Globus pallidus (tissue), 1 donor: ENCODE results near the gene MAMDC2.

Experiments
- DNase-seq: peaks from one replicate; pipeline ENCODE4 v3.0.0-alpha.2; 2015; ENCODE audit warnings: low spot score

The MAMDC2 gene

GRCh38 chr9:70043689-70044489 lies at the start of gene MAMDC2:
MAMDC2 (plus strand) TSS chr9:70043848; CDS start chr9:70044198, 350 bp downstream.
- no peak for DNase-seq

GRCh38 chr9:69995846-69996245 lies 47.8 kb upstream of the MAMDC2 start:
- DNase-seq = no peak

- no peak for DNase-seq
Measured at GRCh38 chr9:69996967-69997366, 46.7 kb upstream of the MAMDC2 start.

- no peak for DNase-seq
Measured at GRCh38 chr9:69997524-69997923, 46.1 kb upstream of the MAMDC2 start.

- no peak for DNase-seq
Measured at GRCh38 chr9:69999315-69999714, 44.3 kb upstream of the MAMDC2 start.

- no peak for DNase-seq
Measured at GRCh38 chr9:70000469-70000868, 43.2 kb upstream of the MAMDC2 start.

GRCh38 chr9:70003901-70004714 lies 39.5 kb upstream of the MAMDC2 start:
- no peak for DNase-seq

GRCh38 chr9:70006306-70006705 lies 37.3 kb upstream of the MAMDC2 start:
- DNase-seq = no peak

- DNase-seq = no peak
Measured at GRCh38 chr9:70007831-70008230, 35.8 kb upstream of the MAMDC2 start.

GRCh38 chr9:70010015-70010414 lies 33.6 kb upstream of the MAMDC2 start:
- DNase-seq = no peak

- DNase-seq = no peak
Measured at GRCh38 chr9:70011366-70011765, 32.3 kb upstream of the MAMDC2 start.

GRCh38 chr9:70012569-70012968 lies 31.1 kb upstream of the MAMDC2 start:
- no peak for DNase-seq

- DNase-seq = no peak
Measured at GRCh38 chr9:70013598-70014196, 30.0 kb upstream of the MAMDC2 start.

GRCh38 chr9:70015099-70015498 lies 28.5 kb upstream of the MAMDC2 start:
- DNase-seq = no peak

- DNase-seq = no peak
Measured at GRCh38 chr9:70020217-70020616, 23.4 kb upstream of the MAMDC2 start.

- peak; percentile 73 for DNase-seq
Measured at GRCh38 chr9:70020991-70021571, 22.6 kb upstream of the MAMDC2 start.

GRCh38 chr9:70028287-70028686 lies 15.4 kb upstream of the MAMDC2 start:
- DNase-seq = no peak

GRCh38 chr9:70030156-70030555 lies 13.5 kb upstream of the MAMDC2 start:
- no peak for DNase-seq

GRCh38 chr9:70031141-70031545 lies 12.5 kb upstream of the MAMDC2 start:
- DNase-seq = no peak

- DNase-seq = no peak
Measured at GRCh38 chr9:70034271-70034711, 9.4 kb upstream of the MAMDC2 start.

- DNase-seq = no peak
Measured at GRCh38 chr9:70035691-70036090, 8.0 kb upstream of the MAMDC2 start.

- DNase-seq = no peak
Measured at GRCh38 chr9:70036641-70037040, 7.0 kb upstream of the MAMDC2 start.
